DMS153 (cell line): ENCODE measurements around the gene PIK3CA.
A peak's percentile ranks its signal among the peaks of the same experiment; 100 is the strongest.
"Not testable (repeated sequence)": the region's sequence is repeated elsewhere in the genome, so short reads cannot be mapped to it uniquely, and the experiment has no call there.

Experiments
- DNase-seq: peaks from one replicate; lab custom pipeline; 2025; lab: John Stamatoyannopoulos, UW

Gene PIK3CA

DNA sequence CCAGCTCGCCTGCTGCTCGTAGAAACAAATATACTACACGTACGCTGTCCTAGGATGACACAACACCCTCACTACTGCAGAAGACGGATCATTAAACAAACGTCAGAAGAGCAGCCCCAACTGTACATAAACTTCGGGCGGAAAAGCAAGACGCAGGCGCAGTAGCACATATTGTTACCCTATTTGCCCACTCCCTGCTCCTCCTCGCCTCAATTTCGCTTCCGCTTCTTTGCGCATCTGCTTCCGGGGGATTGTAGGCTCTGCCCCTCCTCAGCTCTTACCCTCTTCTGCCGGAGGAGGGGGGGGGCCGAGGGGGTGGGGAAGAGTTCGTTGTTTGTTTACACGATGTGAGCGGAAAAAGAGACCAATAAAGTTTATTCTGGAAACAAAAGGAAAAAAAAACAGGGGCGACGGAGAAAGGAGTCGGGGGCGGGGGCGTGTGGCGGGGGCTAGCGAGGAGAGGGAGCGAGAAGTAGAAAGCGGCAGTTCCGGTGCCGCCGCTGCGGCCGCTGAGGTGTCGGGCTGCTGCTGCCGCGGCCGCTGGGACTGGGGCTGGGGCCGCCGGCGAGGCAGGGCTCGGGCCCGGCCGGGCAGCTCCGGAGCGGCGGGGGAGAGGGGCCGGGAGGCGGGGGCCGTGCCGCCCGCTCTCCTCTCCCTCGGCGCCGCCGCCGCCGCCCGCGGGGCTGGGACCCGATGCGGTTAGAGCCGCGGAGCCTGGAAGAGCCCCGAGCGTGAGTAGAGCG, at the start of gene PIK3CA:
Gene PIK3CA (plus strand): TSS at position 485 of the 743 bp plus-strand sequence. CDS start 50,469 bp downstream, outside the sequence.
- peak; percentile 96 for DNase-seq

DNA sequence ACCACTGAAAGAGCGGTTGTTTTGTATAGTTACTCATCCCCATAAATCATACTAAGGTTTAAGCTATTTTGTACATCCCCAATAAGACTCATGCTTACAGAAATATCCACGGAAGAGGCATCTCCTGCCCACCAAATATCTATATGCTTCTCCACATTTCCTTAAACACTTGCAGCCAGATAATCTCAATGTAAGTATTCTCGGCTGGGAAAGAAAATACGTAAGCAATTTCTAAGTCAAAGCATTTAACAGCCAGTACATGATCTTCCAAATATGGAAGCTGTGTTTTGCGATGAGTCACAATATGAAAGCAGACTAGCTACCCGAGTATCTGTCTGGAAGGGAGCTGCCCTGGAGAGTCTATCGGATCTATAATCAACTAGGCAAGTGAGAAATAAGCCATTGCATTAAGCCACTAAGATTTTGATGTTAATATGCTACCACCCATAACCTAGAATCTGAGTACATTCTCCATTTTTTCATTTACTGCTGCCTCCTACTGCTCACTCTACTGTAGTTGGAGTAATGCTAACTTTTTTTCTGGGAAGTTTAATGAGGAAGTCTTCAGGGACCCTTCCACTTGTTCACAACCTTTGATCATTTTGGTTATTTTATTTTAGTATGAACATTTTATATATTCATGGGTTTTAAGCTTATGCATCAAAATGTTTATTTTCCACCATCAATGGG, 49.6 kb upstream of the PIK3CA start:
- no peak for DNase-seq

DNA sequence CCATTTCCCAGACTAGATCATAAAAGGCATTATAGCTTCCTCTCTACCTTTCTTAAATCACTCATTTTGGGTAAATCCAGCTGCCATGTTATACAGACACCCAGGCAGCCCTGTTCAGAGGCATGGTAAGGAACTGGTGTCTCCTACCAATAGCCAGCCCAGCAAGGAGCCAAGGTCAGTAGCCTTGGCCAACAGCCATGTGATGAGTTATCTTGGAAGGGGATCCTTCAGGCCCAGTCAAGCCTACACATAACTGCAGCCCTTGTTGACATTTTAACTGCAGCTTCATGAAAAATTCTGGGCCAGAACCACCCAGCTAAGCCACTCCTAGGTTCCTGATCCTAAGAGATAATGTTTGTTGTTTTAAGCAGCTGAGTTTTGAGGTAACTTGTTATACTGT, 47.5 kb upstream of the PIK3CA start:
- DNase-seq = no peak

DNA sequence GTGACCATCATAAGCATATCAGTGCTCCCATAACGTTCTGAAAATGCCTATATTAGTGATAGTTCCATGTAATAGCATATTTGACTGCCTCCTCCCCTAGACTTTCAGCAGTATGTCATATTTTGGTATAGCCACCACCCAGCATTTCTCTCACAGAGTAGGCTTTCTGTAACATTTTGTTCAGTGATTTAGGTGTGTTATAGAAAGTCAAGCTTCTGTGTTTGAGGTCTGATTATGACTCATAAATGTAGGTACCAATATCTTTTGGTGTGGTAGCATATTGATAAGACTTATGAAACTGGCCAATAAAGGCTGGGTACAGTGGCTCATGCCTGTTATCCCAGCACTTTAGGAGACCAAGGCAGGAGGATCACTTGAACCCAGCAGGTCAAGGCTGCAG, 42.3 kb upstream of the PIK3CA start:
- DNase-seq = no peak

DNA sequence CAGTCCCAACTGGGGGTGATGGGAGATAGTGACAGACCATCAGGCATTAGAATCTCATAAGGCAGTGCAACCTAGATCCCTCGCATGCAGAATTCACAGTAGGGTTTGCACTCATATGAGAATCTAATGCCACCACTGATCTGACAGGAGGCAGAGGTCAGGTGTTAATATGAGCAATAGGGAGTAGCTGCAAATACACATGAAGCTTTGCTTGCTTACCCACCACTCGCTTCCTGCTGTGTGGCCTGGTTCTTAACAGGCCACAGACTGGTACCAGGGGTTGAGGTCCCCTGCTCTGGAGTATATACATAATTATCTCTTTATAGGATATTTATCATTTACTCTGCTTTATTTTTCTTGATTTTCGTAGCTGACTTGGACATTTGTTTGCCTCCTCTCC, 40.5 kb upstream of the PIK3CA start:
- DNase-seq = no peak

DNA sequence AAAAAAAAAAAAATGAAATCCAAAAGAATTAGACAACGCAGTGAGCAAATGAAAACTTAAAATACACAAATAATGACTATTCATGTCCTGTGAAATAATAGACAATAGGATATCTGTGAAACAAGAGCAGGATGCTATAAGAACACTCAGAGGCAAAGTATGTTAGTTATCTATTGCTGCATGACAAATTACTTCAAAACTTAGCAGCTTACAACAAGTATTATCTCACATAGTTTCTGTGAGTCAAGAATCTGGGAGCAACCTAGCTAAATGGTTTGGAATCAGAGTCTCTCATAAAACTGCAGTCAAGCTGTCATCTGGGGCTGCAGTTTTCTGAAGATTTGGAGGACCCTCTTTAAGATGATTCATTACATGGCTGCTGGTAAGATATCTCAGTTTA, 40.1 kb upstream of the PIK3CA start:
- no peak for DNase-seq

DNA sequence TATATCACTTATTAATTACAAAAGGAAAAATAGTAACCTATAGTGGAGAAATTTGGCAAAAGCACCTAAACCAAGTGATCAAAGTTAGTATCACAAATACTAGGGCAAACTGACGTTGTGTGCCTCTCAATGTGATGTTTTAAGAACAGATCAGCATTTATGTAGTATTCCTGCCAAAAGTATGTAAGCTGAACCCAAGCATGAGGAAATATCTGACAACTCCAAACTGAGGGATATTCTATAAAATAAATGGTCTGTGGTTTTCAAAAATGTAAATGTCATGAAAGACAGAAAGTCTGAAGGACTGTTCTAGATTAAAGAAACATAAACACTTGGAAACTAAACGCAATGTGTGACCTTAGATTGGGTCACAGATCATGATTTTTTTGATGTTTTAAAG, 34.3 kb upstream of the PIK3CA start:
- no peak for DNase-seq

DNA sequence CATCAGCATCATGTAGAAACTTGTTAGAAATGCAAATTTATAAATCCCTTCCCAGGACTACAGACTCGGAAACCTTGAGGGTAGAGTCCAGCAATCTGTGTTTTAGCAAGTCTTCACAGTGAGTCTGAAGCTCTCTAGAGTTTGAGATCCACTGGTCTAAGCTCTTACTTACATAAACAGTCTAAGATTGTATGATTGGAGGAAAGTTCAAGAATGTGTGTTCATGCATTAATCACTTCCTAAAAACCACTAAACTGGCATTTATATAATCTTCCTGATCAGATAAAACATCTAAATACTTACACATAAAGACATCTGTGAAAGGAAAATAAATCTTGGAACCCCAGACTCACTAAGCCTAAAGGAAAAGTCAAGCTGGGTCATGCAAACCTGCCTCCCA, 32.7 kb upstream of the PIK3CA start:
- not testable (repeated sequence) for DNase-seq

DNA sequence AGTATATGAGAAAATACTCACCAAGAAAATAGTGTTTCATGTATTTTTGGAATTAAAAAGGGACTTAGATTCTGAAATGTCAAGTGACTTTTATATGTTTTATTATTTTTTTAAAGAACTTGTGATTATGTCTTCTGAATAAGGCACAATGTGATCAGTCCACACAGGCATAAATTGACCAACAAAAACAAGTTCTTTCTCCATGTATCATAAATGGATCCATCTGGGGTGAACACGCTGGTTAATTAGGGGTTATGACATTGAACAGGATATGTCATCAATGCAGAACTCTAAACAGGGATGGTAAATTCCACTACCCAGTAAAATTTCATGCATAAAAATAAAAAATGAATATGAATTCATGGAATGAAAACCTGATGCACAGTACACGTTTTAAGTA, 31.3 kb upstream of the PIK3CA start:
- DNase-seq = no peak

DNA sequence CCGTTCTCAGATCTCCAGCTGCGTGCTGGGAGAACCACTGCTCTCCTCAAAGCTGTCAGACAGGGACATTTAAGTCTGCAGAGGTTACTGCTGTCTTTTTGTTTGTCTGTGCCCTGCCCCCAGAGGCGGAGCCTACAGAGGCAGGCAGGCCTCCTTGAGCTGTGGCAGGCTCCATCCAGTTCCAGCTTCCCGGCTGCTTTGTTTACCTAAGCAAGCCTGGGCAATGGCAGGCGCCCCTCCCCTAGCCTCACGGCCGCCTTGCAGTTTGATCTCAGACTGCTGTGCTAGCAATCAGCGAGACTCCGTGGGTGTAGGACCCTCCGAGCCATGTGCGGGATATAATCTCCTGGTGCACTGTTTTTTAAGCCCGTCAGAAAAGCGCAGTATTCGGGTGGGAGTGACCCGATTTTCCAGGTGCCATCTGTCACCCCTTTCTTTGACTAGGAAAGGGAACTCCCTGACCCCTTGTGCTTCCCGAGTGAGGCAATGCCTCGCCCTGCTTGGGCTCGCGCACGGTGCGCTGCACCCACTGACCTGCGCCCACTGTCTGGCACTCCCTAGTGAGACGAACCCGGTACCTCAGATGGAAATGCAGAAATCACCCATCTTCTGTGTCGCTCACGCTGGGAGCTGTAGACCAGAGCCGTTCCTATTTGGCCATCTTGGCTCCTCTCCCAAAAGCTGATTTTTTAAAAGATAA, 15.8 kb upstream of the PIK3CA start:
- peak; percentile 50 for DNase-seq

DNA sequence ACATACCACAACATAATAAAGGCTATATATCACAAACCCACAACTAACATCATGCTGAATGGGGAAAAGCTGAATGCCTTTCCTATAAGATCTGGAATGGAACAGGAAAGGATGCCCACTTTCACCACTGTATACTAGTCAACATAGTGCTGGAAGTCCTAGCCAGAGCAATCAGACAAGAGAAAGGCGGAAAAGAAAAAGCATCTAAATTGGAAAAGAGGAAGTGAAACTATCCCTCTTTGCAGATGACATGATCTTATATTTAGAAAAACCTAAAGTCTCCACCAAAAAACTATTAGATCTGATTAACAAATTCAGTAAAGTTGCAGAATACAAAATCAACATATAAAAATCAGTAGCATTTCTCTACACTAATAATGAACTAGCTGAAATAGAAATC, 14.6 kb upstream of the PIK3CA start:
- DNase-seq = no peak

DNA sequence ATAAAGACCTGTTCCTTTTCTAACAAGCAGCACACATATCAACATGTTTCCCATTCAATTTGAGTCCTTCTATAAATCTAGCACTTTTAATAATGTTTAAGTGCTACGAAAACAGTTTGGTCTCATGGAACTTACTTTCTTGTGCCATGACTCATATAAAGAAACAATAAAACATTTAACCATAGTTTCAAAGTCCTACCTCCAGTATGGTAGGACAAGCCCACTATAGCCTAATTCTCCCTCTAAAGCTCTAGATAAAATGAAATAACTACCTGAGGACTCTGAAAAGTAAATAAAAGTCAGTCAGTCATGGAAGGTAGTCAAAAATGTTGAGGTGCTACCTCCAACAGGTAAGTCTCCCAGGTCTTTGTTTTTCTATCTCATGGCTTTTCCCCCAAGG, 12.0 kb upstream of the PIK3CA start:
- no peak for DNase-seq

DNA sequence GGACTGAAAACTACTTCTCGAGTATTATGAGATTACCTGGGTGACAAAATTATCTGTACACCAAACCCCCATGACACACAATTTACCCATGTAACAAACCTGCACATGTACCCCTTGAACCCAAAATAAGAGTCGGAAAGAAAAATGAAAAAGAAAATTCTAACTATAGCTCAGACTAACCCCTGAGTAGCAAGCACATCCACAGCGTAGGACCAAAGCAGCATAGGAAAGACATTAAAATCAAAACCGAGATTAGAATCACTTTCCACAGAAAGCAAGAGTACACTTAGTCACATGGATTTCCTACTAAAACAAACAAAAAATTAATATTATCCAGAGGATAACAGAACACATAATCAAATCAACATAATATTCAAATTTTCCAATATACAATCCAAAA, 6.3 kb upstream of the PIK3CA start:
- DNase-seq = no peak

DNA sequence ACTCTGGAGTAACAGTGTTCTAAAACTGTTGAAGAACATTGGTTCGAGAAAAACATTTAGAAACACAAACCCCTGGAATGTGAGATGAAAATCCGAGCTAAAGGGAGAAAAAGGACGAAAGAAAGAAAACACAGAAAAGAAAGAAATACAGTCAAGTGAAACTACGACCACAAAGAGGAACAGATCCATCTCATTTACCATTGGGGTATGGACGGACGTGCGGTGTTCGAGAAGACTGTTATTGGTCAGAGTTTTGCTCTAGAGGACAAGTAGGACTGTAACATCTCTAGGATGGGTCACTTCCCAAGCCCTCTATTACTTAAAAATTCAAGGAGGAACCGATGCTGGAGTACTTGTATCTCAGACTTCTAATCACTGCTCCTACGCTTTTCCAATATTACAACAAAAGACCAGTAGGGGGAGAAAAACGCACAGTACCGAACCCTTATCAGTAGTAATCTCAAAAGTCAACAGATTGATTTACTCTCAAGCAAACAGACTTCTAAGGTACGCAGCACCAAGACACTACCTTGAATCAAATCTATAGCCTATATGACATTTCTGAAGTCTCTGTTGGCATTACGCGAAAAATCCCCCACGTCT, 1.1 kb upstream of the PIK3CA start:
- DNase-seq = peak; percentile 67

DNA sequence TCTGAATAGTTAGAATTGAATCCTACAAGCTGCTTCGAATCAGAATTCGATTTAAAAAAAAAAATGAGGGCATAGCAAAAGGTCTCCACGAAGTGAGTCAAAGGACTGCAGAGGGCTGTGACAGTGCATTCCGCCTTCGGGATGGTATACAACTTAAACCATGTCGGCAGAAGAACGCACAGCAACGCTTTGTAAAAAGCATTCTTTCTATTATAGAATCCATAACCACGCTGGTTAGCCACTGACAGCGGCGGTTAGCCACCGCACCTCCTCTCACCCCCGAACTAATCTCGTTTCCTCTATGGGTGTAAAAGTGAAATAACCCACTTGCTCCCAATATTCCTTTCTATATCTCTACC, 664 bp upstream of the PIK3CA start:
- no peak for DNase-seq

DNA sequence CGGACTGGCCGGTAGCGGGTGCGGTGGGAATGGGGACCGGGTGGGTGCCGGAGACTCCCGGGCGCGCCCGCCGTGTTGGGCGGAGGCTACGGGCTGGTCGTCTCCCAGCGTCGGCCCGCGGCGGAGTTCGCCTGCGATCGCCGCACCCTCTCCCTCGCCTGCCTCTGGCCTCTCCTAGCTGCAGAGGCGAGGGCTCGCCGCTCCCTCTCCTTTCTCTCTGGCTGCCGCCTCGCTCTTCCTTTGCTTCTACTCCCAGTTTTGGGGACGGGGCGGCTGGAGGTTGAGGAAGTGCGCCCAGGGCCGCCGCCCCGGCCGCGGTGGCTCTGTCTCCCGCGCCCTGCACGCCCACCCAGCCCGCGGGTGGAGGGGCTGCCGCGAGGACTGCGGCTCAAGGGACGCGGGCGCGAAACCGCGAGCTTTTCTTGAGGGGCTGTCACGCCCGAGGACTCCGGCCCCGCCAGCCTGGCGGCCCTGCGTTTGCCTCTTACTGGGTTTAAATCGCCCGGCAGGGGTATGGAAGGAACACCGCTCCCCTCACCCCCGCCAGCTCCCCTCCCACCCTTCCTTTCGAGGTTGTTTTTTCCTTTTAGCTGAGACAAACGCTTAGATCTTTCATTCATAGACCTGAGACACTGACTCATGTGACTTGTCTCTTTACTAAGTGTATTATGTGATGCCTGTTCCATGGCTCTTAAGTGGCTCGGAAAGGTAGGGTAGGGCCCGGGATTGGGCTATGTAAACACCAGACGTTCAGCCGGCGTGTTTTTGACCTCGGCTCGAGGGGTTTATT, 654 bp downstream of the PIK3CA start:
- DNase-seq = no peak

DNA sequence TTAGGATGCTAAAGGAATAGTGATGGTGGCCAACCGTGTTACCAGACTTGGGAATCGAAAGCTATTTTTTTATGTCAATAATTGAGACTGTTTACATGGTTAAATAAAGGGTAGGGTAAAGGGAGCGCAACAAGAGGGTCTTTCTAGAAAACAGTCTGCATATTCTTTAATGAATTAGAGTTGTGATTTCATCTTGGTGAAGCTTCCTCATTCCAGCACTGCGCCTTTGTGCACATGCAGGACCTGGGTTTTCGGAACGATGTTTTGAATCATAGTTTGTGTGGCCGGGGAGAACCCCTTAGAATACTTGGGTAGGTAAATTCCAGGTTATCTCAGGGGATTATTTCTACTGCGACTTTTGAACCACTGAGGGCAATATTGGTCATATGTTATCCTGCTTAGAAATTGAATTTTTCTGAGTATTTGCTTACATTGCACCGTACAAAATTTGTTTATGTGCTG, 1.3 kb downstream of the PIK3CA start:
- no peak for DNase-seq

DNA sequence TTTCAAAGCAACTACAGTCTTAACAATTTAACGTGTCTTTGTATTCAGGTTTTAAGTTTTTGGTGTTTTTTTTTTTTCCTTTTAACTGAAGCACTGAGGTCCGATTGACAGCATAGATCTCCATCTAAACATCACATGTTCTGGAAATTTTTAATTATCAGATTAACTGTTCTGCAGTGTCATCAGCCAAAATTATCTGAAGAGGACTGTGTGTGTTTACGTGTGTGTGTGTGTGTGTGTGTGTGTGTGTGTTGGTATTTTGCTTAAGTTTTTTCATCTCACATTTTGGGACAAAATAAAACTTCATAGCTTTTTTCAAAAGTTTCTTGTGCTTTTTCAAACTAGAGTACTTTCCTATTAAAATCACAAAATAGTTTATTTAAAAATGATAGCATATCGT, 1.8 kb downstream of the PIK3CA start:
- DNase-seq = no peak

DNA sequence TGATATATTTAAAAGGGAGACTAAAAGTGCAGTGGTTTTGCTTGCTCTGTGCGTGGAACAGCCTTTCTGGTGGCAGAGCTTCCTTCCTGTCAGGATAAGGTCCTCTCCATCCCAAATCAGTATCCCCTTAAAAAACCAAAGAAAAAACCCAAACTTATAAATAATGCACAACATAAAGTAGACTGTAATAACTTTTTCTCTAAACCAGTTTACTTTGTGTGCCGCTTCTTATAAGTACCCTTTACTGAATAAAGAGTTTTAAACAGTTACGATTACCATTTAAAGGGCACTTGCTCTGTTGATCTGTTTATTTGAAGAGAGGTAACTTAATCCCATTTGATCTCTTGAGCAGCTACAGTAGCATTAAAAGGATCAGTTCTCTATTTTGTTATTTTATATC, 2.5 kb downstream of the PIK3CA start:
- DNase-seq = no peak

DNA sequence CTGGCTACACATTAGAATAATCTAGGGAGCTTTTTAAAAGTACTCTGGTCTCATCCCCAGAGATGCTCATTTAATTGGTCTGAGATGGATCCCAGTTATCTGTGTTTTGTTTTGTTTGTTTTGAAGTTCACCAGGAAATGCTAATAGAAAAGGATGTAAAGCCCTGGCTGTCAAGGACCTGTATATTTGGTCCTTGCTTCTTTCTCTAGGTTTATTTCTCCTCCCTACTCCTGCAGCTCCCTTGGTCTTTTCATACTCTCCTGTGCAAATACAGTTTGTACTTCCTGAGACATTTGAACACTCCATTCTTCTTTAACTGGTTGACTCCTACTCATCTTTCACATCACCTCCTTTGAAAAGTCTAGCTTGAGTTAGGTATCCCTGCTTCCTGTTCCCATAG, 3.3 kb downstream of the PIK3CA start:
- DNase-seq = no peak

DNA sequence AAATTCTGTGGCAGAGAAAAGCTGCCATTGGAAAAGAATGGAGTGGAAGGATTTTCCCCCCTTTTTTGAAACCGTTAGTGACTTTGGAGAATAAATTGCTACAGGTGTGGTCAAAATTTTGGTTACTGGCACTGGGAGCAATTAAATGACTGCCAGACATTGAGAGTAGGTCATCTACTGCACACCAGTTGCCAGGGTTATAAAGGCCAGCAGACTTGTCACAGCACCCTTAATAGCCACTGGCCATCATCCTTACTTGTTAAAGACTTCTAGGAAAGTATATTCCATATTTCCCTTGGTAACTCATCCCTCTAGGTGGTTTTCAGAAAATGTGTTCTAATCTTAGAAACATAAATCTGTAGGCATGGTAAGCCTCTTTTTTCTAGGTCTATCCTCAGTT, 8.0 kb downstream of the PIK3CA start:
- no peak for DNase-seq

DNA sequence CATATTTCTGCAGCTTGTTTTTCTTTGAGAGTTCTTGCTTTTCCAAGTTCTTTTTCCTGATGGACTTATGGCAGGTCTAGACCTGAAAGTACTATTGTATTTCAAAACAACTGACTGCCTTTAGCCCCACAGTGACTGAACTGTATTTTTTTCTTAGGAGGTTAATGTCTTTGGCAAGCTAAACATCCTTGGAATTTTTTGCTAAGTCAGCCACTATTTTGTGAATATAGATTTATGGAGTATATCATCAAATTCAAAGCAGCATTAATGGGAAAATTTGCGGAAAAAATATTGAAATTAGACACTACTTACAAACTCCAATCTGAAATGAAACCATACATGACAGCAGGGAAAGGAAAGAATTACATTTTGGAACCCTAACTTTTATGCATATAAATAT, 8.6 kb downstream of the PIK3CA start:
- no peak for DNase-seq
